CD4-positive, alpha-beta memory T cell (primary cell): ENCODE measurements around the gene PRPF31. TPM values are rescaled to one million over a fixed set of nuclear protein-coding genes. Genes with fewer than 3 reads are reported as not detected.

Experiments
- CTCF ChIA-PET: fragments of 350-600 bp; sonication (Branson Sonifier 250); formaldehyde crosslinking; loops from one replicate; lab custom pipeline; 2021; ENCODE audit warnings: inconsistent platforms; ENCODE audit not compliant: partially characterized antibody; lab: Charles Lee
- POLR2A ChIA-PET: fragments of 350-600 bp; sonication (Branson Sonifier 250); formaldehyde crosslinking; loops from one replicate; lab custom pipeline; 2021; ENCODE audit not compliant: partially characterized antibody; lab: Charles Lee
- DNase-seq, 5 donors: peaks; one replicate each; pipeline versions ENCODE4 v3.0.0 to v3.0.0-alpha.2; 2020 to 2022; ENCODE audit warnings: mixed read lengths in 1 of 5
- H3K27ac ChIP-seq: one replicate; pipeline ENCODE4 v1.7.0; 2013; ENCODE audit warnings: low read depth, low read length
- H3K27me3 ChIP-seq: 2 replicates; pipeline ENCODE4 v1.7.0; 2013; ENCODE audit warnings: mild to moderate bottlenecking, low read length, moderate library complexity; ENCODE audit not compliant: insufficient read depth
- H3K36me3 ChIP-seq: 2 replicates; pipeline ENCODE4 v1.7.0; 2013; ENCODE audit warnings: mild to moderate bottlenecking, low read length, moderate library complexity; ENCODE audit not compliant: insufficient read depth
- H3K4me1 ChIP-seq: 2 replicates; pipeline ENCODE4 v1.7.0; 2013; ENCODE audit warnings: mild to moderate bottlenecking, low read length, moderate library complexity; ENCODE audit not compliant: insufficient read depth
- H3K4me3 ChIP-seq, 2 donors: one replicate each; pipeline ENCODE4 v1.7.0; 2013; ENCODE audit warnings: low read length in 2 of 2, mild to moderate bottlenecking in 1 of 2
- H3K9me3 ChIP-seq, 2 donors: one replicate each; pipeline ENCODE4 v1.7.0; 2013; ENCODE audit warnings: low read length in 2 of 2, control low read depth in 1 of 2; ENCODE audit not compliant: control insufficient read depth in 1 of 2
- H3K27ac Mint-ChIP-seq, 7 donors: one replicate each; pipeline ENCODE4 v1.8.0; 2020 to 2021; ENCODE audit warnings: mixed read lengths in 7 of 7, mild to moderate bottlenecking in 6 of 7, inconsistent platforms in 3 of 7, moderate library complexity in 3 of 7
- H3K27me3 Mint-ChIP-seq, 2 donors: one replicate each; pipeline ENCODE4 v1.8.0; 2020 to 2021; ENCODE audit warnings: mixed read lengths in 2 of 2
- H3K36me3 Mint-ChIP-seq, 2 donors: one replicate each; pipeline ENCODE4 v1.8.0; 2020 to 2021; ENCODE audit warnings: mixed read lengths in 2 of 2, inconsistent platforms in 1 of 2, mild to moderate bottlenecking in 1 of 2
- H3K4me1 Mint-ChIP-seq, 4 donors: one replicate each; pipeline ENCODE4 v1.8.0; 2020 to 2021; ENCODE audit warnings: mixed read lengths in 4 of 4, mild to moderate bottlenecking in 1 of 4
- H3K4me3 Mint-ChIP-seq, 8 donors: one replicate each; pipeline ENCODE4 v1.8.0; 2020 to 2021; ENCODE audit warnings: mixed read lengths in 8 of 8, mild to moderate bottlenecking in 7 of 8, moderate library complexity in 6 of 8, inconsistent platforms in 3 of 8
- H3K9me3 Mint-ChIP-seq, 8 donors: one replicate each; pipeline ENCODE4 v1.8.0; 2020 to 2021; ENCODE audit warnings: mixed read lengths in 8 of 8, mild to moderate bottlenecking in 5 of 8, inconsistent platforms in 3 of 8, moderate library complexity in 1 of 8
- intact Hi-C: fragments of 100-400 bp; cut with micrococcal nuclease; formaldehyde crosslinking; loops from one replicate; pipeline ENCODE4 v1.15.1; 2023
- polyA plus RNA-seq, 2 donors: library from polyadenylated mRNA; unstranded; fragments of 300-500 nt; fragmentation: Illumina TruSeq; gene quantifications; one replicate each; pipeline ENCODE4 v1.2.3, GENCODE V29; 2021
- total RNA-seq, 2 experiments: library from RNA; stranded (reverse); gene quantifications; one replicate each; pipeline ENCODE4 v1.2.3, GENCODE V29; 2021

Gene PRPF31
- total and polyA plus RNA-seq, 4 experiments from 2014 or later = 73.0 to 80.0 (median 78.3) TPM

- intact Hi-C loops = loop anchor here (10.0 kb wide), 1 partner anchor 1546 kb away; the partner anchor contains the start of gene U2AF2
- no peak overlapping the region for H3K27ac Mint-ChIP-seq
Measured at GRCh38 chr19:54108496-54108895, 7.1 kb upstream of the PRPF31 start.

DNA sequence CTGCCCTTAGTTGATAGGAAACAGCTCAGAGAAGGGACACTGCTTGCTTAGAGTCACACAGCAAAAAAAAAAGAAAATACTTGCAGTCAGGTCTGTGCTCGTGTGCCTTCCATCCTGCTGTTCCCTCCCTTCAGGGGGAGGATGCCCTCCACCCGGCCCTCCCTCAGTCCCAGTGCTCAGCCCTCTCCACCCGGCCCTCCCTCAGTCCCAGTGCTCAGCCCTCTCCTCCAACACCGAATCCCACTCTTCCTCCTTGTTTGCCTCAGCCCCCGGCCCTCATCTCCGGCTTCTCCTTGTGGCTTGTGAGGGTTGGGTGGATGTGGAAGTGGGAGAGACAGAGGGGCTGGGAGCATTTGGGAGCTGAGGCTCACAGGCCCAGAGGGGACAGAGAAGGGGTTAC lies 5.9 kb upstream of the PRPF31 start:
- Histone ChIP-seq H3K27ac (no peak overlapping the region), H3K27me3 (no peaks in the 10 kb centered on the region), H3K36me3 (peaks cover 43% of the 10 kb centered on the region), H3K9me3 (no peaks in the 10 kb centered on the region), H3K4me3 (no peak overlapping the region), H3K4me1 (peaks cover 10% of the 10 kb centered on the region)
- H3K4me1 Mint-ChIP-seq = peaks cover 8 to 24% (median 18%) of the 10 kb centered on the region in 4 donors
- H3K4me3 Mint-ChIP-seq = no peak overlapping the region
- H3K27me3 Mint-ChIP-seq = no peaks in the 10 kb centered on the region
- CTCF ChIA-PET = no interaction called here
- H3K9me3 Mint-ChIP-seq = no peaks in the 10 kb centered on the region
- POLR2A ChIA-PET = interaction anchor here (1.3 kb wide), 1 partner anchor 27 kb away, joined by 4 read pairs; the partner anchor contains the start of gene CNOT3
- intact Hi-C loops = loop anchor here (10.0 kb wide), 2 partner anchors 585 to 1545 kb away; partner anchors contain the start of gene U2AF2
- DNase-seq = no peak
- H3K36me3 Mint-ChIP-seq = peaks cover 23 to 48% of the 10 kb centered on the region in 2 donors
- no peak overlapping the region for H3K27ac Mint-ChIP-seq

More at GRCh38 chr19:54108496-54108895, 7.1 kb upstream of the PRPF31 start:
- ChIA-PET POLR2A (interaction anchor here (1.3 kb wide), 1 partner anchor 28 kb away, joined by 4 read pairs; the partner anchor contains the start of gene CNOT3), CTCF (no interaction called here)
- no peak overlapping the region for H3K4me3 Mint-ChIP-seq
- H3K36me3 ChIP-seq = peaks cover 43% of the 10 kb centered on the region
- no peak overlapping the region for H3K27ac ChIP-seq
- peaks cover 11% of the 10 kb centered on the region for H3K4me1 ChIP-seq
- no peak overlapping the region for H3K4me3 ChIP-seq
- H3K27me3 ChIP-seq = no peaks in the 10 kb centered on the region
- no peaks in the 10 kb centered on the region for H3K9me3 Mint-ChIP-seq
- no peaks in the 10 kb centered on the region for H3K9me3 ChIP-seq
- peaks cover 23 to 47% of the 10 kb centered on the region in 2 donors for H3K36me3 Mint-ChIP-seq
- no peak for DNase-seq
- peaks cover 5 to 22% (median 12%) of the 10 kb centered on the region in 4 donors for H3K4me1 Mint-ChIP-seq
- H3K27me3 Mint-ChIP-seq = no peaks in the 10 kb centered on the region

GRCh38 chr19:54114340-54115108 lies 1.0 kb upstream of the PRPF31 start:
- peaks cover 0 to 6% (median 0%) of the 10 kb centered on the region in 8 donors for H3K9me3 Mint-ChIP-seq
- peak; percentile 38 to 72 (median 47) for DNase-seq
- H3K27me3 Mint-ChIP-seq = peaks cover 0 to 2% of the 10 kb centered on the region in 2 donors
- POLR2A ChIA-PET = interaction anchor here (1.0 to 5.1 kb wide), 18 partner anchors 10 to 720 kb away, joined by 3 to 113 read pairs (median 9); partner anchors contain the start of genes CNOT3, LENG1, LENG8 and LENG9
- peaks cover 22 to 44% (median 29%) of the 10 kb centered on the region in 4 donors for H3K4me1 Mint-ChIP-seq
- Histone ChIP-seq H3K9me3 (no peaks in the 10 kb centered on the region), H3K4me1 (peaks cover 27% of the 10 kb centered on the region), H3K36me3 (peaks cover 17% of the 10 kb centered on the region), H3K27me3 (no peaks in the 10 kb centered on the region), H3K4me3 (peak overlapping the region; percentile 80 to 81), H3K27ac (peak overlapping the region; percentile 75)
- H3K4me3 Mint-ChIP-seq = peak overlapping the region; percentile 86 to 99 (median 95)
- intact Hi-C loops = loop anchor here (1.0 to 10.0 kb wide), 7 partner anchors 12 to 590 kb away; partner anchors contain the start of genes CNOT3, LENG1, LENG8 and NDUFA3
- peak overlapping the region; percentile 91 to 97 (median 95) for H3K27ac Mint-ChIP-seq
- CTCF ChIA-PET = interaction anchor here (1.2 to 3.0 kb wide), 4 partner anchors 12 to 45 kb away, joined by 3 to 13 read pairs (median 10); partner anchors contain the start of genes CNOT3, LENG1 and NDUFA3
- peaks cover 20 to 38% of the 10 kb centered on the region in 2 donors for H3K36me3 Mint-ChIP-seq

DNA sequence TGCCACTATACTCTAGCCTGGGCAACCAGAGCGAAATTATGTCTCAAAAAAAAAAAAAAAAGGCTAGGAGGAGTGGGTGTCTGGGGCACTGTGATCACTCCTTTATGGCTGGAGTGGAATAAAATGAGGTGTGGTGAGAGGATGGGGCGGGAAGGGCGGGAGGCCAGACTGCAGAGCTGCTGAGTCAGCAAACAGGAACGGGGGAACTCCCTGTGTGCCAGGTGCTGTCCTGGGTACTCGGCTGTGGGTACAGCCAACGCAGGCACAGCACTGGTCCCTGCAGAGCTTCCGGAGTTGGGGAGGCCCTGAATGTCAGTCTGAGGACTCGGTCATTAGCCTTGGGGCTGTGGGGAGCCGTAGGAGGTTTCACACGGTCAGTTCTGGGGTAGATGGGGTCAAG lies 5.7 kb downstream of the PRPF31 start:
- peaks cover 37 to 54% of the 10 kb centered on the region in 2 donors for H3K36me3 Mint-ChIP-seq
- H3K27ac Mint-ChIP-seq = no peak overlapping the region
- DNase-seq = no peak
- H3K4me1 Mint-ChIP-seq = peaks cover 5 to 11% (median 10%) of the 10 kb centered on the region in 4 donors
- H3K27me3 ChIP-seq = no peaks in the 10 kb centered on the region
- no peak overlapping the region for H3K27ac ChIP-seq
- H3K4me3 ChIP-seq = no peak overlapping the region
- H3K9me3 Mint-ChIP-seq = peaks cover 0 to 2% (median 0%) of the 10 kb centered on the region in 8 donors
- H3K27me3 Mint-ChIP-seq = no peaks in the 10 kb centered on the region
- H3K9me3 ChIP-seq = no peaks in the 10 kb centered on the region
- CTCF ChIA-PET = no interaction called here
- POLR2A ChIA-PET = no interaction called here
- H3K4me3 Mint-ChIP-seq = no peak overlapping the region
- peaks cover 11% of the 10 kb centered on the region for H3K4me1 ChIP-seq
- peaks cover 60% of the 10 kb centered on the region for H3K36me3 ChIP-seq
- intact Hi-C loops = no loop called here

DNA sequence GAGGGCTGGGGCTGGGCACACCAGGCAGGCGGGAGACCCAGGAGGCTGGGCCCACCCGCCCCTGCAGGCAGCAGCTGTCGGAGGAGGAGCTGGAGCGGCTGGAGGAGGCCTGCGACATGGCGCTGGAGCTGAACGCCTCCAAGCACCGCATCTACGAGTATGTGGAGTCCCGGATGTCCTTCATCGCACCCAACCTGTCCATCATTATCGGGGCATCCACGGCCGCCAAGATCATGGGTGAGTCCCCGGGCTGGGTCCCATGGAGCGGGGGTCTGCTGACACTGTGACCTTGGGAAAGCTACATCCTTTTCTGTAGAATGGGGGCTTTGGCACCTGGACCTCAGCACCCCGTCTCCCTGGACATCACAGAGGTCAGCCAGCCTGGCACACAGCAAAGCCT lies 8.1 kb downstream of the PRPF31 start:
- H3K4me1 ChIP-seq = no peaks in the 10 kb centered on the region
- no peaks in the 10 kb centered on the region for H3K9me3 ChIP-seq
- ChIA-PET CTCF (no interaction called here), POLR2A (interaction anchor here (1.1 to 2.3 kb wide), 3 partner anchors 8 to 35 kb away, joined by 3 to 11 read pairs (median 4); partner anchors contain the start of genes PRPF31 and TFPT)
- peaks cover 72% of the 10 kb centered on the region for H3K36me3 ChIP-seq
- no peak for DNase-seq
- intact Hi-C loops = no loop called here
- Mint-ChIP-seq H3K27ac (no peak overlapping the region), H3K4me3 (no peak overlapping the region), H3K27me3 (no peaks in the 10 kb centered on the region), H3K36me3 (peaks cover 36 to 58% of the 10 kb centered on the region in 2 donors), H3K9me3 (peaks cover 0 to 2% (median 0%) of the 10 kb centered on the region in 8 donors), H3K4me1 (peaks cover 0 to 1% (median 0%) of the 10 kb centered on the region in 4 donors)
- H3K27ac ChIP-seq = no peak overlapping the region
- no peak overlapping the region for H3K4me3 ChIP-seq
- H3K27me3 ChIP-seq = no peaks in the 10 kb centered on the region

DNA sequence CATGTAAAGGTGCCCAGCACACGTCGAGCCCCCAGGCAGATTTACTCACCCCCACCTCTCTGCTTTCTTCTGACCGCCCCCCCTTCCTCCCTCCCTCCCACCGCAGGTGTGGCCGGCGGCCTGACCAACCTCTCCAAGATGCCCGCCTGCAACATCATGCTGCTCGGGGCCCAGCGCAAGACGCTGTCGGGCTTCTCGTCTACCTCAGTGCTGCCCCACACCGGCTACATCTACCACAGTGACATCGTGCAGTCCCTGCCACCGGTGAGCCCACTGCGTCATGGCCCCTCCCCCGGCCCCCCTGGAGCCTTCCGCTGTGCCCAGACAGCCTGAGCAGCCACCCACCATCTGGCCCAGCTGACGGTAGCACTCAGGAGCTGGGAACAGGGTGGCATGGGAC lies 8.8 kb downstream of the PRPF31 start:
- intact Hi-C loops = no loop called here
- Mint-ChIP-seq H3K36me3 (peaks cover 35 to 59% of the 10 kb centered on the region in 2 donors), H3K4me1 (peaks cover 0 to 1% (median 0%) of the 10 kb centered on the region in 4 donors), H3K27me3 (no peaks in the 10 kb centered on the region), H3K9me3 (peaks cover 0 to 2% (median 0%) of the 10 kb centered on the region in 8 donors), H3K4me3 (no peak overlapping the region), H3K27ac (no peak overlapping the region)
- peaks cover 77% of the 10 kb centered on the region for H3K36me3 ChIP-seq
- ChIA-PET CTCF (no interaction called here), POLR2A (interaction anchor here (1.7 to 2.3 kb wide), 2 partner anchors 9 to 34 kb away, joined by 4 to 11 read pairs; partner anchors contain the start of genes PRPF31 and TFPT)
- no peaks in the 10 kb centered on the region for H3K4me1 ChIP-seq
- no peak for DNase-seq
- no peaks in the 10 kb centered on the region for H3K27me3 ChIP-seq
- no peaks in the 10 kb centered on the region for H3K9me3 ChIP-seq
- no peak overlapping the region for H3K27ac ChIP-seq
- H3K4me3 ChIP-seq = no peak overlapping the region

DNA sequence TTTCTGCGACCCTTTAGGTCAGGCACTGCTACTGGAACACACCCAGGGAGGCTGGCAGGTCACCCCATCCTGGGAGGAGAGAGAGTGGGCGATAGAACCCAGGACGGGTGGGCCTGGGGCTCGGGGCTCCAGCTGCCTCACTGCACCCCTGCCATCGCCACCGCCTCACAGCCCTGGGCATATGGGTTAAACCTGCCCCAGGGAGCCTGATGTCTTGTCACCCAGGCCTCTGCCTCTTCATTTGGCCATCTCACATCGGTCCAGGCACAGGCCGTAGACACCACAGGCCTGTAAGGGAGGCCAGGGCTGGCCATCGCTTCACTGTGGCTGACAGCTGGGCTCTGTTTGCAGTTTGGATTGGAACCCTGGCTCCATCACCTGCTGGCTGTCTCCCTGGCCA lies 10.2 kb downstream of the PRPF31 start:
- Mint-ChIP-seq H3K9me3 (peaks cover 0 to 2% (median 0%) of the 10 kb centered on the region in 8 donors), H3K27me3 (no peaks in the 10 kb centered on the region), H3K4me1 (no peaks in the 10 kb centered on the region), H3K27ac (no peak overlapping the region), H3K4me3 (no peak overlapping the region), H3K36me3 (peaks cover 27 to 52% of the 10 kb centered on the region in 2 donors)
- Histone ChIP-seq H3K27ac (no peak overlapping the region), H3K4me1 (no peaks in the 10 kb centered on the region), H3K27me3 (no peaks in the 10 kb centered on the region), H3K36me3 (peaks cover 68% of the 10 kb centered on the region), H3K4me3 (no peak overlapping the region), H3K9me3 (no peaks in the 10 kb centered on the region)
- intact Hi-C loops = no loop called here
- CTCF ChIA-PET = no interaction called here
- DNase-seq = no peak
- POLR2A ChIA-PET = no interaction called here
